ENCODE results near the gene MACROD2.

- TF ChIP-seq CTCF (IDR thresholded peaks at IDR 0.05) (no peak), ZFX (IDR thresholded peaks at IDR 0.05; ENCODE audit: borderline replicate concordance) (no peak)
Measured at GRCh38 chr20:15597306-15597705, 1602.0 kb downstream of the MACROD2 start.
